H7 (cell line): ENCODE results near the gene IFNLR1. TPM values are rescaled to one million over a fixed set of nuclear protein-coding genes. Genes with fewer than 3 reads are reported as not detected.
A peak's percentile ranks its signal among the peaks of the same experiment; 100 is the strongest.

Source experiments
- DNase-seq: peaks from one replicate; pipeline ENCODE4 v3.0.0; 2012
- H3K27me3 ChIP-seq: 2 replicates; pipeline ENCODE4 v1.6.0; 2011; ENCODE audit warnings: mild to moderate bottlenecking, low read length; ENCODE audit not compliant: control insufficient read depth, insufficient read depth
- H3K36me3 ChIP-seq: replicated peaks from 2 replicates; pipeline ENCODE4 v1.5.1; 2011; ENCODE audit warnings: low read length; ENCODE audit not compliant: control insufficient read depth, insufficient read depth
- H3K4me3 ChIP-seq: 2 replicates; pipeline ENCODE4 v1.5.1; 2011; ENCODE audit warnings: low read depth, mild to moderate bottlenecking, control low read depth, low read length, moderate library complexity; ENCODE audit not compliant: insufficient read depth
- total RNA-seq: library from RNA; depleted of rRNA; stranded (reverse); fragments of >200 nt; shearing (Covaris generic); gene quantifications from 2 replicates; pipeline ENCODE4 v1.2.3, GENCODE V29; 2014; rRNA removed

Gene IFNLR1
- total RNA-seq, 1 experiment from 2014 or later: 6.7 TPM

- H3K27me3 ChIP-seq: no peaks in the 10 kb centered on the region; the same call in 1 of the 2 replicates
- no peaks in the 10 kb centered on the region for H3K36me3 ChIP-seq
- DNase-seq: no peak
- H3K4me3 ChIP-seq: no peak overlapping the region
Observed at GRCh38 chr1:24109166-24109483, 78.0 kb downstream of the IFNLR1 start.

GRCh38 chr1:24108334-24109165 lies 78.5 kb downstream of the IFNLR1 start:
- no peak overlapping the region for H3K4me3 ChIP-seq
- no peaks in the 10 kb centered on the region for H3K36me3 ChIP-seq
- peak; percentile 61 for DNase-seq
- H3K27me3 ChIP-seq: no peaks in the 10 kb centered on the region; the same call in 1 of the 2 replicates

GRCh38 chr1:24107462-24108138 lies 79.5 kb downstream of the IFNLR1 start:
- Histone ChIP-seq H3K36me3 (no peaks in the 10 kb centered on the region), H3K27me3 (no peaks in the 10 kb centered on the region), H3K4me3 (no peak overlapping the region)
- DNase-seq: peak; percentile 57

- Histone ChIP-seq H3K27me3 (no peaks in the 10 kb centered on the region), H3K4me3 (no peak overlapping the region), H3K36me3 (no peaks in the 10 kb centered on the region)
- no peak for DNase-seq
Observed at GRCh38 chr1:24105368-24106160, 81.5 kb downstream of the IFNLR1 start.

- H3K36me3 ChIP-seq: no peaks in the 10 kb centered on the region
- H3K27me3 ChIP-seq: no peaks in the 10 kb centered on the region
- no peak overlapping the region for H3K4me3 ChIP-seq
- no peak for DNase-seq
Observed at GRCh38 chr1:24104854-24105253, 82.2 kb downstream of the IFNLR1 start.

Other genes starting within 250 kb of the IFNLR1 start
- 144 and 147 TPM in 2 replicates for gene PNRC2, start 227.5 kb downstream of the IFNLR1 start, total RNA-seq
- gene SRSF10, start 207.0 kb downstream of the IFNLR1 start, total RNA-seq: 82.8 and 122 TPM in 2 replicates
- 0.03 and 0.11 TPM in 2 replicates for gene MYOM3, start 75.2 kb downstream of the IFNLR1 start, total RNA-seq
- 0.10 TPM in 1 of 2 replicates, not detected in the other for gene IL22RA1, start 44.1 kb downstream of the IFNLR1 start, total RNA-seq
- 0.21 and 0.33 TPM in 2 replicates for gene GRHL3, start 132.1 kb upstream of the IFNLR1 start, total RNA-seq
- 13.8 and 18.7 TPM in 2 replicates for gene STPG1, start 226.5 kb upstream of the IFNLR1 start, total RNA-seq
- 8.9 and 21.9 TPM in 2 replicates for gene NIPAL3, start 228.5 kb upstream of the IFNLR1 start, total RNA-seq